BJ (cell line): ENCODE measurements around the gene TTBK1. TPM values are rescaled to one million over a fixed set of nuclear protein-coding genes. Genes with fewer than 3 reads are reported as not detected.

ENCODE experiments used
- CTCF ChIA-PET: fragments of 350-600 bp; formaldehyde crosslinking; extraction: SDS; loops from one replicate; lab custom pipeline; 2021; ENCODE audit warnings: antibody characterized with exemption, inconsistent platforms; lab: Yijun Ruan, JAX
- POLR2A ChIA-PET: fragments of 300-600 bp; sonication (Branson Sonifier 250); formaldehyde crosslinking; extraction: SDS; loops from one replicate; lab custom pipeline; 2021; ENCODE audit warnings: antibody characterized with exemption; lab: Charles Lee
- DNase-seq: peaks from one replicate; pipeline ENCODE4 v3.0.0-alpha.2; 2011; ENCODE audit warnings: low read depth
- H3K27me3 ChIP-seq: 2 replicates; pipeline ENCODE4 v1.6.0; 2011; ENCODE audit warnings: low read length; ENCODE audit not compliant: control insufficient read depth, insufficient read depth
- H3K36me3 ChIP-seq: 2 replicates; pipeline ENCODE4 v1.5.1; 2011; ENCODE audit warnings: low read length; ENCODE audit not compliant: control insufficient read depth, insufficient read depth
- H3K4me3 ChIP-seq: 2 replicates; pipeline ENCODE4 v1.5.1; 2011; ENCODE audit warnings: low read depth, mild to moderate bottlenecking, control low read depth, low read length
- polyA plus RNA-seq: library from polyadenylated mRNA; depleted of rRNA; stranded (reverse); fragments of >200 nt; gene quantifications from 2 replicates; pipeline ENCODE4 v1.2.3, GENCODE V29; 2011
- TF ChIP-seq, protein P1 (sequence below): IDR thresholded peaks from 2 replicates; pipeline ENCODE4 v1.5.1; 2011; ENCODE audit warnings: low read depth, mild to moderate bottlenecking, control low read depth, inconsistent platforms, low read length, moderate library complexity; ENCODE audit not compliant: insufficient read depth

TTBK1 gene
- polyA plus RNA-seq, 1 experiment: not detected

DNA sequence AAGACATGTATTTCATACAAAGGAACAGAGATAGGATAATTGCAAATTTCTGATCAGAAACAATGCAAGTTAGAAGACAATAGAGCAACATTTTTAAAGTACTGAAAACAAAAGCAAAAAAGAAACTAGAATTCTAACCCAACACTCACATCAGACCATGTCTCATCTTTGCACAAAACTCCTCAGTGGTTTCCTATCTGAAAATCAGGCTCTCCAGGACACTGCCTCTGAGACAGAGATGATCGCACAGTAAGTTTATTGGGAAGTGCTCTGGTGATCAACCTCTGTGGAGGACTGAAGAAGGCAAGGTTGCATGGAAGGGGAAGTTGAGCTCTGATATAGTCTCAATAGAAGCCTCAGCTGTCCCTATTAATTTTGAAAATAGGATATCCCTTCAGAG, 2.3 kb upstream of the TTBK1 start:
- TF ChIP-seq, protein P1, sequence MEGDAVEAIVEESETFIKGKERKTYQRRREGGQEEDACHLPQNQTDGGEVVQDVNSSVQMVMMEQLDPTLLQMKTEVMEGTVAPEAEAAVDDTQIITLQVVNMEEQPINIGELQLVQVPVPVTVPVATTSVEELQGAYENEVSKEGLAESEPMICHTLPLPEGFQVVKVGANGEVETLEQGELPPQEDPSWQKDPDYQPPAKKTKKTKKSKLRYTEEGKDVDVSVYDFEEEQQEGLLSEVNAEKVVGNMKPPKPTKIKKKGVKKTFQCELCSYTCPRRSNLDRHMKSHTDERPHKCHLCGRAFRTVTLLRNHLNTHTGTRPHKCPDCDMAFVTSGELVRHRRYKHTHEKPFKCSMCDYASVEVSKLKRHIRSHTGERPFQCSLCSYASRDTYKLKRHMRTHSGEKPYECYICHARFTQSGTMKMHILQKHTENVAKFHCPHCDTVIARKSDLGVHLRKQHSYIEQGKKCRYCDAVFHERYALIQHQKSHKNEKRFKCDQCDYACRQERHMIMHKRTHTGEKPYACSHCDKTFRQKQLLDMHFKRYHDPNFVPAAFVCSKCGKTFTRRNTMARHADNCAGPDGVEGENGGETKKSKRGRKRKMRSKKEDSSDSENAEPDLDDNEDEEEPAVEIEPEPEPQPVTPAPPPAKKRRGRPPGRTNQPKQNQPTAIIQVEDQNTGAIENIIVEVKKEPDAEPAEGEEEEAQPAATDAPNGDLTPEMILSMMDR: no peak
- ChIA-PET POLR2A (no interaction called here), CTCF (no interaction called here)
- Histone ChIP-seq H3K36me3 (no peaks in the 10 kb centered on the region), H3K4me3 (no peak overlapping the region), H3K27me3 (peaks cover 48% of the 10 kb centered on the region)
- DNase-seq: no peak

DNA sequence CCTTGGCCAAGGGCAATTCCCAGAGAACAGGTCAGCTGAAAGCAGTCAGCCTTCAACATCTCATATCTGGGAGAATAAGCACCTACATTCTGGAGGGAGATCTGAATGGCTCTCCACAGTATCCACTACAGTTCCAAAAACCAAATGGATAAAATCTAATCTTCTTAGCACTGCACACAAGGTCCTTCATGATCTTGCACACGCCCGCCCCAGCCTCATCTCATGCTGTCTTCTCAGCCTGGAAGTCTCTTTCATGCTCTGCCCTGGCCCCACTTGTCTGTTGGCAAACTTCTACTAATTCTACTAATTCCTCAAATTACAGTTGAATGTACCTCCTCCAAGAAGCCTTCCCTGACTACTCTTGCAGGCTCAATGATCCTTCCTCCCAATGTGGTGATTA, 1.8 kb upstream of the TTBK1 start:
- TF ChIP-seq, protein P1: no peak
- CTCF ChIA-PET: interaction anchor here (1.6 kb wide), 1 partner anchor 12 kb away, joined by 9 read pairs; the partner anchor contains the start of gene DNPH1
- Histone ChIP-seq H3K36me3 (no peaks in the 10 kb centered on the region), H3K4me3 (no peak overlapping the region), H3K27me3 (peaks cover 52% of the 10 kb centered on the region)
- DNase-seq: no peak
- POLR2A ChIA-PET: no interaction called here

DNA sequence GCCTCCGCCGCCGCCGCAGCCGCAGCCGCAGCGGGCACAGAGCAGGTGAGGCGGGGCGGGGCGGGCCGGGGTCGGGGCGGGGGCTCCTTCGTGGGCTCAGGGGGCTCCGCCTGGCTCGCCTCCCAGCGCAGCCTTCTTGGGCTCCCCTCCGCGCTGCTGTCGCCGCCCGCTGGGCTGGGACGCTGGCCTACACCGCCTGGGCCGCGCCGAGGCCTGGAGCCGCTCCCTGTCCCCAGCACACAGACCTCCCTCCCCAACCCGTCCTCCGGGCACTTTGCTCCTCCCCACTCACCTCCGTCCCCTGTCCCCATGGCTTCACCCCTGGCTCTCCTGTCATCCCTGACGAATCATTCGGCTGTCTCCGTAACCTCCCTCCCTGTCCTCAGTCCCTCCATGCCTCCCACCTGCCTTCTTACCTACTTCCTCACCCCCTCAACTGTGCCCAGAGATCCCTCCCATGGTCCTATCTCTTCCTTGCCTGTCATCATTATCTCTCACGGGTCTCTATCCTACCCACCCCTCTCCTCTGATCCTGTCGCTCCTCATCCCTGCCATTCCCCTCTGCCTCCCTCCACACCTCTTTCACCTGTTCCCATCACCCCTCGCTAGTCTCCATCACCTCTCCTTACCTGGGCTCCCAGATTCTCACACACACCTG, 512 bp downstream of the TTBK1 start:
- ChIA-PET CTCF (interaction anchor here (1.4 kb wide), 1 partner anchor 15 kb away, joined by 4 read pairs; the partner anchor contains the start of gene DNPH1), POLR2A (no interaction called here)
- no peak for DNase-seq
- TF ChIP-seq, protein P1: no peak
- H3K27me3 ChIP-seq: peaks cover 54% of the 10 kb centered on the region
- H3K36me3 ChIP-seq: no peaks in the 10 kb centered on the region
- no peak overlapping the region for H3K4me3 ChIP-seq

DNA sequence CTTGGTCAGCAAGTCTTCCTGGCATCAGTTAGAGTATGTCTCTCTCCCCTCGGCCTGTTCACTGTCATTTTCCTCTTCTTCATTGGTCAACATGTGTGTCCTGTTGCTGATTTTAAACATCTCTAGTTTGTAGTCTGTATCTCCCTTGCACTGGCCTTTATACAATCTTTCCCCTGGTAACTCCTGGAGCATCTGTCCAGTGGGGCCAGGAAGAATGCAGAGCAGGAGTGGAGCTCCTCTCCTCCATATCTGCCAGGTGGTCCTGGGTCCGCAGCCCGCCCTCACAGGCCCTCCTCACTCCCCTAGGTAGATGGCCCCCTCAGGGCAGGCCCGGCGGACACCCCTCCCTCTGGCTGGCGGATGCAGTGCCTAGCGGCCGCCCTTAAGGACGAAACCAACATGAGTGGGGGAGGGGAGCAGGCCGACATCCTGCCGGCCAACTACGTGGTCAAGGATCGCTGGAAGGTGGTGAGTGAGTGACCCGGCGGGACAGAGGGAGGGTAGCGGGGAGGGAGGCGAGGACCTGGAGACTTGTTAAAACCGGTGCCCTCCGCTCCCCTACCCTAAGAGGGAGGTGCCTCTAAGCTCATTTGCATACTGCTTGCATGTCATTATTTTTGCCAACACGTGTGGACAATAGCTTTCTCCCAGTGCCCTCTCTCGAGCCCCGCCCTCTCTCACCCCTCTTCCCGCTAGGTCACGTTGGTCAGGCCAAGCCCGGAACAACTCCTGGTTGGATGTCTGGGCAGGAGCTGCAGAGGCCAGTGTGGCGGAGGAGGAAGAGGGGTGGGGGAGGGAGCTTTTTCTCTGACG, 3.2 kb downstream of the TTBK1 start:
- no peak for DNase-seq
- POLR2A ChIA-PET: interaction anchor here (0.5 kb wide), 1 partner anchor 458 kb away, joined by 7 read pairs; no protein-coding TSS in a partner anchor
- TF ChIP-seq, protein P1: no peak
- Histone ChIP-seq H3K36me3 (no peaks in the 10 kb centered on the region), H3K27me3 (peaks cover 57% of the 10 kb centered on the region), H3K4me3 (peak overlapping the region; percentile 39)
- CTCF ChIA-PET: interaction anchor here (0.9 kb wide), 2 partner anchors 16 to 17 kb away, joined by 3 to 4 read pairs; partner anchors contain the start of gene DNPH1
